ENCODE measurements around the gene IGFBP3.

IGFBP3 gene

DNA sequence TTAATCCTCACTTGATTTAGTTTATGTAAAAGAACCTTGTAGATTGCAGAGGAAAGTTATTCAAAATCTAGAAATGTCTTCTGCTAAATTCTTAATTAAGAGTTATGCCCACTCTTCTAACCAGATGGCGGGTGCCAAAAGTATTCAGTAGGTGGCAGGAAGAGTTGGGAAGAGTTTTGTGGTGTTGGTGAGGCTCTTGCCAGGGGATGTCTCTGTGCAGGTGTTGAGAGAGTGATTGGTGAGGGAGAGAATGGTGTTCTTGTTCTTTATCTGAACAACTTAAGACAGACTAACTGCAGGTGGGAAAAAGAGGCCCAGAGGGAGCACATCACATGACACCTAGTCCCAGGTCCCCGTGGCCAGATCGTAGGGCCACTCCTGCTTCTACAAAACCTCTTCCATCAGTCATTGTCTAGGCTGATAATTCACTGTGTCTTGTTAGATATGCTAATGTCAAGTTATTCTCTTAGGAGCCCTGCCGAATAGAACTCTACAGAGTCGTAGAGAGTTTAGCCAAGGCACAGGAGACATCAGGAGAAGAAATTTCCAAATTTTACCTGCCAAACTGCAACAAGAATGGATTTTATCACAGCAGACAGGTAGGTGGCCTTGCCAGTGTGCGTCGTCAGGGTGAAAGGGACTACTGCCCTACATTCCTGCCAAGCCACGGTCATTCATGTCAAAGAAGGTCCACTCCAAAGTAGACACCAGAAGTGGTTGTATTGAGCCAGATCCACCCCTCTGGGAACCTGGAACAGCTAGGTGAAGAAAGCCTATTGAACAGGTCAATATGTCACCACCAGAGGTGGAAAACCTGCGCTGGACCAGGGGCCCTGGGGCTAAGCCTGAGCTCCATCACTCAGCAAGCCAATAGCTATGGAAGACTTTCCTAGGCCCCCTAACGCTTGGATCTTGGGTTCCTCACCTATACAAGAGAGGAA is 29.3 kb downstream of the IGFBP3 start:
- no peak for DNase-seq

DNA sequence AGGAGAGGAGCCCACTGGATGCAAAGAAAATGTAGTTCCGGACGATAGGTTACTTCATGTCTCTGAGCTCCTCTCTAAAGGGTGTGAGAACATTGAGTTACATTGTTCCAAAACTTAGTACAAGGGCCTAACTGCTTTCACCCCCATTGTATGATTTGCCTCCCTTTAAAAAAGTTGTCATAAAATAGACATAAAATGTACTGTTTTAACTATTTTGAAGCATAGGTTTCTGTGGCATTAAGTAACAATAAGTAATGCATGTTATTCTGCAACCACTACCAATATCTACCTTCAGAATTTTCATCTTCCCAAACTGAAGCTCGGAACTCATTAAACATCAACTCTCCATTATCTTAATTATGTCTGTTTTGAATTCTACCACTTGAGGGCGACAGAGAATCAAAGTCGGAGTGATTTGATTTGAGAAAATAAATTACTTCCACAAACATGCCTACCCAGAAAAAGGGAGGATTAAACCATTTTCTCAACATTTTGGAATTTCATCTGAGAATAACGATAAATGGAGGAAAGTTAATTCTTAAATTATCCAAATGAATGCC is 30.1 kb downstream of the IGFBP3 start:
- no peak for DNase-seq

DNA sequence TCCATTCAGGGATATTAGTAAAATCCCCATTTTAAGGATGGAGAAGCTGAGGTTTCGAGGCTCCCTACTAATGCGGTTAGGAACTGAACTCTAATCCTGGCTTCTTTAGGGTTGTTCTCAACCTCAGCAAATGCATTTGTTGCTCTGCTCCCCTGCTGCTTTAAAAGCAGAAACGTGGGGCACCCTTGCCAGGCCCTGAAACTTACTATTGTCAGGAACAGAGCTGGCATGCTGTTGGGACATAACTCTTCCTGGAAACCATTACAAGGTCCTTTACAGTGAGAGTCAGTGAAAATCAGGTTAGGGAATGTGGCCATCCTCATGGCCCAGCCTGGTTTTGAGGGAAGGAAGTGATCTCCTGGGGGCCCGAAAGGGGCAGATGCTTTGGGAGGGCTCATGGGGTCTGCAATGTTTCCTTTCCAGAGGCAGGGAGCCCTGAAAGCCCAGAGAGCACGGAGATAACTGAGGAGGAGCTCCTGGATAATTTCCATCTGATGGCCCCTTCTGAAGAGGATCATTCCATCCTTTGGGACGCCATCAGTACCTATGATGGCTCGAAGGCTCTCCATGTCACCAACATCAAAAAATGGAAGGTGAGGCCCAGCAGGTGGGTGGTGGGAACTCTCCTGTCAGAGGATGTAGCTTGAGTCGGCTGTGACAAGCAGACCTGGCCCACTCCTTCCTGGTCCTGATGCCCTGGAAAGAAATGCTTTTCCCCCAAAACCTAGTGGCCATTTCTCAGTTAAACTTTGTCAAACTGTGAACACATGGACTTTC is 30.8 kb downstream of the IGFBP3 start:
- DNase-seq, result no peak

DNA sequence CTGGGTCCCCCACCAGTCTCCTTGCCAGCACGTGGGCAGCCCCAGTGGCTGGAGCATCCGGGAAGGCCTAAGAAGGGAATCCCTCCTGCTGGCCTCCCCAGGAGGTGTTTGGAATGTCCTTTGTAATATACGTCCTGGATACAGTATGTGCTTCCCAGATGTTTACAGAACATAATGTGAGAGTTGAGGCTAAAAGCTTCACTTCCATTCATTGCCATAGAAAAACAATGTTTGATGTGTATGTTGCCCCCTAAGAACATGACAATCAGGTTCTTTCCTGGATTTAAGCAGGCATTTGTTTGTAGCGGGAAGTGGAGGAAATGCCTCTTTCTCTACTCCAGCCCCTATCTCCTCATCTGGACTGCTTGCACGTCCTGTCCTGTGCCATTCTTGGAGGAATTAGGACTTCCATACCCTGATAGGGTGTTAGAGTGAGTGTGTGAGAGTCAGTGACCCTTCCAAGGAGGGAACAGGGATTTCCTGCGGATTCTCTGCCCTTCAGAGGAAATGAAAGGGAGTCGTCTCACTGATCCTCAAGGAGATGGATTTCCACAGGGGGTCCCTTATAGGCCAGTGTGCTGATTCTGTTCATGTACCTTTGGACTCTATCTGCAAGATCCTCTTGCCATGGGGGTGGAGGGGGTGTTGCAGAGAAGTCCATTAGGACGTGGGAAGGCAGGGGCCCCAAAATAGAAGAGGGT is 31.6 kb downstream of the IGFBP3 start:
- no peak for DNase-seq

DNA sequence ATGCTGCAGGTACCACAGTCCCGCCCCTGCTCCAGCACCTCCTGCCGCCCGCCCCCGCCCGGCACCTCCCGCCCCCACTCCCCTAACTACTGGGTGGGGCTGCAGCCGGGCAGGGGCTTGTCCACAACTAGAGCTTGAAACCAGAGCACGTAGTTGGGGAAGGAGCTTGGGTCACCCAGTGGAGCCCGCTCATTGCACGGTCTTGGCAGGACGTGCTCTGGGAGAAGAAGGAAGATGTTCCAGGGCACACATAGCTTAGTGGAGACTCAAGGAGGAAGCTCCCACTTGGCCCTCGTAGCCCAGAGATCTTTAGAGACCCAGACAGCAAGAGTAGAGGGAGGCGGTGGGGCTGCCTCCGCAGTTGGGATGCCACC is 32.1 kb downstream of the IGFBP3 start:
- no peak for DNase-seq

DNA sequence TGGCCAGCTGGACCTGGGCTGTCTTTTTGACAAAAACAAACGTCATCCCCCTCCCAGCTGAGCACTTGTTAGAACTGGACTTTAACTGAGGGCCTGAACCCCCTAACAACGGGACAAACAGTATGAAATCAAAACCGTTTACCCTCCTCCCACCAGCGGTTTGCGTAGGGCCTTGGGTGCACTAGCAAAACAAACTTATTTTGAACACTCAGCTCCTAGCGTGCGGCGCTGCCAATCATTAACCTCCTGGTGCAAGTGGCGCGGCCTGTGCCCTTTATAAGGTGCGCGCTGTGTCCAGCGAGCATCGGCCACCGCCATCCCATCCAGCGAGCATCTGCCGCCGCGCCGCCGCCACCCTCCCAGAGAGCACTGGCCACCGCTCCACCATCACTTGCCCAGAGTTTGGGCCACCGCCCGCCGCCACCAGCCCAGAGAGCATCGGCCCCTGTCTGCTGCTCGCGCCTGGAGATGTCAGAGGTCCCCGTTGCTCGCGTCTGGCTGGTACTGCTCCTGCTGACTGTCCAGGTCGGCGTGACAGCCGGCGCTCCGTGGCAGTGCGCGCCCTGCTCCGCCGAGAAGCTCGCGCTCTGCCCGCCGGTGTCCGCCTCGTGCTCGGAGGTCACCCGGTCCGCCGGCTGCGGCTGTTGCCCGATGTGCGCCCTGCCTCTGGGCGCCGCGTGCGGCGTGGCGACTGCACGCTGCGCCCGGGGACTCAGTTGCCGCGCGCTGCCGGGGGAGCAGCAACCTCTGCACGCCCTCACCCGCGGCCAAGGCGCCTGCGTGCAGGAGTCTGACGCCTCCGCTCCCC is 32.7 kb downstream of the IGFBP3 start, which contains the start of gene IGFBP1:
Gene IGFBP1, plus strand, starts transcription at position 304 of the 808 bp plus-strand sequence. Its CDS starts 165 bp downstream, at position 469.
- no peak for DNase-seq

DNA sequence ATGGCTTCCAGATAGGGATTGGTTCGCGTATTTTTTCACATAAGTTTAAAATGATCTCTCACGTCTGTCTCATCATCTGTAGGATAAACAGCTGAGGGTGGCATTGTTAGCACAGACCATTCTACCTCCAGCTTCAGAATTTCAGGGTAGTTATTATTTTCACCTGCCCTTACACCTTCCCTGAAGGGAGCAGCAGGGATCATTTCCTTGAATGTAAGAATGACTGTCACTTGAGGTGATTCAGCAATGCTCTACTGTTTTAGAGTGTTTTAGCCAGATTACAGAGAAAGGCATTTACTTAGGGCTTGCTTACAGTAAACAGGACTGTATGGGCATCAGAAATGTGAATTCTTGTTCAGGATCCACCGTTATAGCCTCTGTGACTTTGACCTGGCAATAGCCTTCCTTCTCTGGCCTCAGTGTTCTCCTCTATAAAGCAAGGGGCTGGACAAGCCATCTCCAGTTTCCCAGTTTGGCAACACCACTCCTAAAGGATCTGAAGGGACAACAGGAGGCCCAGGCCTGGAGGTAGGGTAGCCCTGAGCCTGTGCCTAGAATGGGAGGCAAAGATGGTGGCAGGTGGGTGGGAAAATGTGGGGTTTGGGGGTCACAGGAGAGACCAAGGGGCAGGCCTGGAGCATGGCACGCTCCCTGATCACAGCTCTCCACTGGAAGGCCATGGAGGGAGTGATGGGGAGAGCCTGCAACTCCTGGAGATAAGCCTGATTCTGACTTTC is 34.0 kb downstream of the IGFBP3 start:
- DNase-seq, result no peak

DNA sequence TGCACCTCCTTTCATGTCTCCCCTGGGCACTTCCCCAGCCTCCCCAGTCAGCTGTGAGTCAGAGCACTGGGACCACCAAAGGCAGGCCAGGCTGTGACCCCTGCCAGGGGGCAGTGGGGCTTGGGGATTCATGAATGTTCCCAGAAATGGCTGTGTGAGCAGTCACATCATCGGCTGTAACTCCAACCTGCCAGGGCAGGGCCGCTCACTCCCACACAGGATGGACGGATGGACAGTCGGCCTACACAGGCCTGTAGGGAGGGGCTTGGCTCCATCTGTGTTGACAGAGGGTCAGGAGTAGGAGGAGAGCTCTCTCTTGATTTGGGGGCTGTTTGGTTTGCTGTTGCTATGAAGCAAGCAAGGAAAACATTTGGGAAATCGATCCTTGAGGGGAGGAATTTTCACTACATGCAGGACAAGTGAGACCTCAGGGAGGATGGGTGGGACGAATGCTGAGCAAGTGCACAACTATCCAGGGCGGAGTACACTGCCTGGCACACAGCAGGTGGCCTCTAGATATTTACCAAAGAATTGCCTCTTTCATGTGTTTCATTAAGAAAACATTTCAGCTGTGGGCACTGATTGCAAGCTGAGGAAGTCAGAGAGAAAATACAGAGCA is 35.7 kb downstream of the IGFBP3 start:
- no peak for DNase-seq

DNA sequence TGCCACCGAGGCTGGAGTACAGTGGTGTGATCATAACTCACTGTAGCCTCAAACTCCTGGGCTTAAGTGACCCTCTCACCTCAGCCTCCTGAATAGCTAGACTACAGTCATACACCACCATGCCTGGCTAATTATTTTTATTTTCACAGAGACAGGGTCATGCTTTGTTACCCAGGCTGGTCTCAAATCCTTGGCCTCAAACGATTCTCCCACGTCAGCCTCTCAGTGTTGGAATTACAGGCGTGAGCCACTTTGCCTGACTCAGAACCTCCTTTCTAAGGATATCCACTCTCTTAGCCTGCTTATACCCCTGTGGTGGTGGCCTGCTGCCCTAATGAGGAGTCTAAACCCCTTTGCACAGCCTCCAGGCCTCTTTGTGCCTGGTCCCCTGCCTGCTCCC is 36.9 kb downstream of the IGFBP3 start:
- DNase-seq, result no peak

DNA sequence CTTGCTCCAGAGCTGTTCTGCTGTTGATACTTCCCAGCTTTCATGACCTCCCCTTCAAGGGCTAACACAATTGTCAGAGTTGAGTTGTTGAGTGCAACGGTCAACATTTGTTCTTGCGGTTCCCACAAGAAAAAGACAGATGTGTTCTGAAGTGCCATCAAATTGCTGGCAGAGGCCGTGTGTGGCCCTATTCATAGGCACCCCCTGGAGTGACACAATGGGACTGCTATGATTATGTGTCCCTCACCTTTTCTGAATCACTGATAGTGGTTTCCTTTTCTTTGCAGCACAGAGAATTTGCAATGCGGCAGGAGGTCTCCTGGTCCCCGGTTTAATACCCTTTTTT is 38.6 kb downstream of the IGFBP3 start:
- DNase-seq, result no peak

DNA sequence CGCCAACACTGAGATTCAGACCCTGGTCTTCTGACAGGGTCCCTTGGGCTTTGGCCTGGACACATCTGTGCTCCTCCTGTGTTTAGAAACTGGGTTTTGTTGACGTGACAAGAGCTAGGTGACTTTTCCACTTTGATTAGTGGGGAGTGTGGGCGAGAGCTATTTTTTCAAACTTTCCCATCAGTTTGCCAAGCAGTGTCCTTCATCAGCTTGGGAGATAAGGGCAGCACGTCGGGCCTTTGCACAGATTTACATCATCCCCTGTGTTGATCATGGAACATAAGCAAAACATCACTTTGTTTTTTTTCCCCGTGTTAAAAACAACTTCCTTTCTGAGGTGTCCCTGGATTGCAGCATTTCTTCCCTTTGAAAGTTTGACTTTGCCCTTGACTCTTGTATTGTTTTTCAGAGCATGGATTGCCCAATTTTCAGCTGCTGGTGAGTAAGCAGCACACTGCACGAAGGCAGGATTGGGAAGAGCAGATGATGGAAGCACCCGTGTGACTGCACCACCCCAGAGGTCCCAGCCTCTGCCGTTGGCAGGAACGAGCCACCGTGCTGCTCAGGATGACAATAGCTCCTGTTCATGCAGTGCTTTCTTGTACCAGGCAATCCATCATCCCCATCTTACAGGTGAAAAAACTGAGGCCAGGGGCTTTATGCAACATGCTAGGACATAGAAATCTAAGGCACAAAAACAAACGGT is 39.2 kb downstream of the IGFBP3 start:
- DNase-seq, result no peak

DNA sequence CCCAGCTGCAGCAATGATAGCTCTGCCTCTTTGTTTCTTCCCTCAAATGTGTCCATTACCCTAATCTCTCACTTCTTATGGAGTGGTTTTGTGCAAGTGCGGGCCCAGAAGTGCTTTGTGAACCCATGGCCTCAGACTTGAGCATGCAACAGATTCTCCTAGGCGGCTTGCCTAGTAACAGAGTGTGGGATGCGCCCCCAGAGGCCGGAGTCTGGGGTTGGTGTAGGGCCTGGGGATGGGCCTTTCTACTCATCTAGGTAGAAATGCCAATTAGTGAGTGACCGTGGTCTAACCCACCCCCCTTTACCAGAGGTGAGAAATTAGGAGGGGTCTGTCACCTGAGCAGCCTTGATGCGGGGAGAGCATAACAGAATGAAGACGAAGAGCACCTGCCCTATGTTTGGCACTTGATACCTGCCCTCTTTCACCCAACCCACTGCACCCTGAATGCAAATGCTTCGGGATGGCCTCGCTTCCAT is 39.8 kb downstream of the IGFBP3 start:
- no peak for DNase-seq

DNA sequence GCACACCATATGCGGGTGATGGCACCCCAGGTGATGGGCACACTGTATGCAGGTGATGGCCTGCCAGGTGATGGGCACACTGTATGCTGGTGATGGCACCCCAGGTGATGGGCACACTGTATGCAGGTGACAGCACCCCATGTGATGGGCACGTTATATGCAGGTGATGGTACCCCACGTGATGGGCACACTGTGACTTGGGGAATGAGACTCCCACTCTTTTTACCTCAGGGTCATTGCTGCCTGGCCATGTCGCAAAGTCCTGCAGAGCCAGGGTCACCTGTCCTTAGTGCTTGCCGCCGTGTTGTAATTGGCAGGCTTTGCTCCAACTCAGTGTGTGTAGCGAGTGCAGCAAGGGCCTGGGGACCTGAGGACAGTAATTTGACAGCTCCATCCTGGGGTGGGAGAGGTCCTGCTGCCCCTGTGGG is 40.6 kb downstream of the IGFBP3 start:
- no peak for DNase-seq

DNA sequence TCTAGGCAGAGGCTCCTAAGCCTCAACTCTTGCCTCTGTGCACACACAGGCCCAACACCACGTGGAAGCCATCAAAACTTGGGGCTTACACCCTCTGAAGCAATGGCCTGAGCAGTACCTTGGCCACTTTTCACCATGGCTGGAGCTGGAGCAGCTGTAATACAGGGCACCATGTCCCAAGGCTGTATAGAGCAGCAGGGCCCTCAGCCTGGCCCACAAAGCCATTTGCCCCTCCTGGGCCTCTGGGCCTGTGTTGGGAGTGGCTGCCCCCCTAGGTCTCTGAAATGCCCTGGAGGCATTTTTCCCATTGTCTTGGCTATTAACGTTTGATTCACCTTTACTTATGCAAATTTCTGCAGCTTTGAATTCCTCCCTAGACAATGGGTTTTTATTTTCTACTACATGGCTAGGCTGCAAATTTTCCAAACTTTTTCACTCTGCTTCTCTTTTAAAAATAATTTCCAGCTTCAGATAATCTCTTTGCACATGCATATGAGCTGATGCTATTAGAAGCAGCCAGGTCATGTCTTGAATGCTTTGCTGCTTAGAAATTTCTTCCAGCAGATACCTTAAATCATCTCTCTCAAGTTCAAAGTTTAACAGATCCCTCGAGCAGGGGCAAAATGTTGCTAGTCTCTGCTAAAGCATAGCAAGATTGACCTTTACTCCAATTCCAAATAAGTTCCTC is 42.5 kb downstream of the IGFBP3 start:
- DNase-seq, result no peak

DNA sequence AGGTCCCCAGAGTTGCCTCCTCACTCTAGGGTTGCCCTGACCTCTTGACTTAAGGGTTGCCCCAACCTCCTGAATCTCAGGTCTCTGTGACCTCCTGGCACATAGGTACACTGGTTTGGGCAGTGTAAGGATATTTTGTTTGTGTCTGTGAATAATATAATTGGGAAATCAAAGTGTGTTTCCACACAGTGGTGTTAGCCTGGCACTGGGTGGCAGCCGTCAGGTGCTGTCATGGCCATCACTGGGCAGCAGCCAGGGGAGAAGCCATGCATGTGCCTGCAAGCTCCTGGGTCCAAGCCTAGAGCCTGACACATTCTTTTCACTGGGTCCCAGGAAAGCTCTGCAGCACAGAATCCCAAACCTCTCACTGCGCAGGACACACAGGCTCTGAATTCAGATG is 44.6 kb downstream of the IGFBP3 start:
- DNase-seq, result no peak

DNA sequence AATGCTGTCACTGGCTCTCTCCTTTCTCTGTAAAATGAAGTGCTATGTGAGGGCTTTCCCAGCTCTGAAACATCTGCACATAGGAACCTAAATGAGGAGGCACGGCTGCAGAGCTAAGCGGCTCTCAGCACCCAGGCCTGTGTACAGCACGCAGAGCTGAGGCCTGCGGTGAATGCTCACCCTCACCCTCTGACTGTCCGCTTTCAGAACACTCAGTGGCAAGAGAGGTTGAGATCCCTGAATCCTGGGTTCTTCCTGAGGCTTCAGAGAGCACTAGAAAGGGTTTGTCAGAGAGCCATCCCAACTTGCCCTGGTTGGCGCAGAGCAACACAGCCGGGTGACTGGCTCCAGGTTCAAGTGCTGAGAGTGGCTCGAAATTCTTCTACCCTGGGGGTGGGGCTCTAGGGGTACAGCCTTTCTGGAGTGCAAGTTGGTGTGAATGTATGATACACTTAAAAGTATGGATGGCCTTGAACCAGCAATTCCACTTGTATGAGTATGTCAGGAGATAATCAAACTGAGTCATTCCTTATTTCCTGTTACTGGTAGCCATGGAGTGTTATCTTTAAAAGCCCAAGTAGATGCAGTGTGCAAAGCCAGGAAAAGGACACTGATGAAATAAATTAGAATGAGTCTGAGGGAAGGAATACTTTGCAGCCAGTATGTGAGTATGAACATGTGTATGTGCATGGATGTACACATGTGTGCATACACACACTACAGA is 46.5 kb downstream of the IGFBP3 start:
- DNase-seq, result no peak

DNA sequence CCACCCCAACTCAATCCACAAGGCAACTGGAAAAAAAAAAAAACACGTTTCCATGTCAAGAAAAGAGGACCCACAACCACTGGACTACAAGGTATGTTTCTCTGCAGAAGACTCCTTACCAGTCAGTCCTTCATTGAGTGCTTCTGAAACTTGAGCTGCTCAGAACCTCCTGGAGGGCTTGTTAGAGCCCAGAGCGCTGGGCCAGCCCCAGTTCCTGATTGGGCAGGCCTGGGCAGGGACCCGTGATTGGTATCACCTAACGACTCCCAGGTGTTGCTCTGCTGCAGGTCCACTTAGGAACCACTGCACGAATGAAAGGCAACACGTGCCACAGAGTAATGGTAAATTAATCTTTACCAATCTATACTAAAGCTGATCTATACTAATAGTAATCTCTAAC is 47.7 kb downstream of the IGFBP3 start:
- DNase-seq, result no peak

DNA sequence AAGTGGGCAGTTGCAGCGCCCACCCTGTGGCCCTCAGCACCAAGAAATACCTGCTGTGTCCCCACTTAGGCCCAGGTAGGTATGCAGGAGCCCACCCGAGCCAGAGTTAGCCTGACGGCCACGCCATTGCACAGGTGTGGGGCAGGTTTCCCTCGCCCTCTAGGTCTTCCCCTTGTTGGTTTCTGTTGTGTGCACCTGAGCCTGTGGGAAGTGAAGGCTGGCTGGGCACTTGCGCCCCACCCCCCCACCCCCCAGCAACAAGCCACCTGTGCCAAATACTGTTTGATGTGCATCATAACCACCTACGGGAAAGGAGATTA is 48.1 kb downstream of the IGFBP3 start, which contains the start of gene CCDC201:
Gene CCDC201, minus strand, starts transcription at position 48 of the 320 bp plus-strand sequence. CDS start 75 bp downstream, outside the sequence.
- no peak for DNase-seq
